Stimulated activated CD4-positive, alpha-beta T cell treated with anti-CD3 and anti-CD28 coated beads, Interleukin-1b, Interleukin-23, amount 100 ng/mL, for 4 hours (primary cell): ENCODE data around the gene TP53AIP1.

Source experiments
- DNase-seq, 2 donors: peaks; one replicate each; pipeline ENCODE4 v3.0.0-alpha.2; 2020; ENCODE audit warnings: low read depth in 2 of 2

Gene TP53AIP1, protein sequence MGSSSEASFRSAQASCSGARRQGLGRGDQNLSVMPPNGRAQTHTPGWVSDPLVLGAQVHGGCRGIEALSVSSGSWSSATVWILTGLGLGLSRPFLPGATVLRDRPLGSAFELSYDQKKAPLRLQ

DNA sequence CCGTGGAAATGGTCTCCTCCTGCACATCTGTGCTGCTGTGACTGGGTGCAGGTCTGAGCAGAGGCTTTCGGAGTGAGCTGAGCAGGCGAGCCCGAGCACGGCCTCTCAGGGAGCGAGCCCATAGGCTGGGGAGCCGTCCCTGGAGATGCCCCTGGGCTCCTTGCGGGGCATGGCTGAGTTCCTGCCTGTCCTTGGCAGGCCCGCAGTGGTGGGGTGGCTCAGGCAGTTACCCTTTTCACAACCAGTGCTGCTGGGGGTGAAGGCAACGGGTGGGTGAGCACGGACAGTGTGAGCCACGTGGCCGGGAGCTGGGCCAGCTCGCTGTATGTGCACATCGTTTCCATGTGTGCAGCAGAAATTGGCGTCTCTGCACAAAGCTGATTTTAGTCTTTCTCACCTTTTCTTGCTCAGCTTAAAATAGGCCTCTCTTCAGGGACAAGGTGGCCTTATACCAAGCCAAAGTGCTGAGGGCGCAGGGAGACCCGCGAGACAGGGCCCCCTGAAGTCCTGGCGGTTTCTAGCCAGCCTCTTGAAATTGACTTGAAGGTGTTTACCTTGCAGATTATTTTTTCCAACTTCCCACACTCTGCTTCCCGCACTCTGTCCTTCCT lies at the start of gene TP53AIP1:
Gene TP53AIP1, minus strand, starts transcription at position 55 of the 611 bp plus-strand sequence. CDS start 5,053 bp downstream, outside the sequence.
- no peak for DNase-seq

DNA sequence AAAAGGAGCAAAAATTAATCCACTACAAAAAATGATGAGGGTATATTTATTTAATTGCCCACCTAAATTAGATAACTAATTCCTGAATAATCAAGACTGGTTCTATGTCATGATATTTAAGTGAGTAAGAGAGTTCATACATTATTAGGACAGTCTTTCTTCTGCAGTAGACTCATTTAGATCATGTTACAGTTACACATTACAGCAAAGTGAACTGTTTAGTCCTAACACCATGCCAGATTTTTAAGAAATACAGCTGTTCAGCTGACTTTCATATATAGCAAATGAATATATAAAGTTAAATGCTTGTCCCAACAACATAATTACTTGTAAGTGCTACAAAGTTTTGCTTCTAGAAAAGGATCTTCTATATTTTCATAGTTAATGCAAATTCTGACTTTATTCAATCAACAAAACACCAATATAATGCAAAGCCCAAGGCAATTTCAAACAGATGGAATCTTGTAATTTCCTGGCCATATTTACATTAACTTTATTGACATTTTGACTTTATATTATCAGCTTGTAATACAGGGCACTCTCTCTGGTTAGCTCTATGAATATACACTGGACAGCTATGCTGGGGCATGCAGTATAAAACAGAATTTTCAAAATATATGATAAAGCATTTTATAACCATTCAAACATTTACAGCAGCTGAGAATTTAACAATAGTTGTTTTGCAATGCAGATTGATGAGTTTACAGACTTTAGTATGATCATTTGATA lies 45.7 kb upstream of the TP53AIP1 start:
- DNase-seq: no peak

DNA sequence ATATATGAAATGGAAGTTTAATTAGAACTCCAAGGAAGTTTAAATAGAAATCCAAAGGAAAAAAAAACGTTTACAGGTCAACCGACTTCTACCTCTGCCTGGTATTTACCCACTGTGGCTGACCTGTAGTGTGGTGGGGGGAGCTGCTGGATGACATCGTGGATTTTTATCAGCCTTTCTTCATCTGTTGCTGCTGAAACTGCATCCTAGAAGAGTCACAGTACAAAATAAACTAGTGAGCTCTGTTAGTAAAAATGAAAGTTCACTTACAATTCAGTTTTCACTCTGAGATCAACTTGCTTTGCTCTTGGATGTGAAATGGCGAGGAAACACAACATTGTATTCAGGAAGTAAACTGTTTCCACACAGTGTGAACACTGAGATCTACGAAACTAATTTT lies 43.2 kb upstream of the TP53AIP1 start:
- no peak for DNase-seq

DNA sequence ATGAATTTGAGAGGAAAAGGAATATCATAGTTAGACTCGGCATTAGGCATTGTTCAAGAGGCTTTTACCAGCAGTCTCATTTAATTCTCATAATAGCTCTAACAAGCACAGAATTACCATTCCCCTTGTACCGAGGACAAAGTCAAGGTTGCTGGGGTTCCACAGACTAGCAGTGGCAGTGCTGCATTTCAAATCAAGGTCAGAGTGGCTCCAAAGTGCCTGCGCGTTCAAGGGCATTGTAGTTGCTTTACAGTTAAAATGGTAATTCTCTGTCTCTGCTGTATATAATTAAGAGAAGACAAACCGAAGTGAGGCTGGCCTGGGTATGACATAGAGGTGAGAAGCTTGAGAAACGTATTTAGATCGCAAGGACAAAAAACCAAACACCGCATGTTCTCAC lies 40.4 kb upstream of the TP53AIP1 start:
- no peak for DNase-seq

DNA sequence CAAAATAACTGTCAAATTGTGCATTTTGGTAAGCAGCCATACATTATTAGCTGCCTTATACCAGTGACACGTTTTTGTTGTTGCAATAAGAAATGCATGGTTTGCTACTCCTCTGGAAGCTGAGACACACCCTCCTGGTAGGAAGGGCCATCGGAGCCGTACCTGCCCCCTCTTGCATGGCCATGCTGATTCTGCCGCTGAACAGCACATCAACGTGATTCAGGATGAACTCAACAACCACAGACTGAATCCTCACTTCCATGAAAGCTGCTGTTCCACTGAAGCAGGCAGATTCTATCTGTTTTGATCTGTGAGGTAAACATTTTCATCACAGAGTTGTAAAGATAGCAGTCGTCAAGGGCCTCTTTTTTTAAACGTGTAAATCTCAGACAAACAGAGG lies 38.6 kb upstream of the TP53AIP1 start:
- no peak for DNase-seq

DNA sequence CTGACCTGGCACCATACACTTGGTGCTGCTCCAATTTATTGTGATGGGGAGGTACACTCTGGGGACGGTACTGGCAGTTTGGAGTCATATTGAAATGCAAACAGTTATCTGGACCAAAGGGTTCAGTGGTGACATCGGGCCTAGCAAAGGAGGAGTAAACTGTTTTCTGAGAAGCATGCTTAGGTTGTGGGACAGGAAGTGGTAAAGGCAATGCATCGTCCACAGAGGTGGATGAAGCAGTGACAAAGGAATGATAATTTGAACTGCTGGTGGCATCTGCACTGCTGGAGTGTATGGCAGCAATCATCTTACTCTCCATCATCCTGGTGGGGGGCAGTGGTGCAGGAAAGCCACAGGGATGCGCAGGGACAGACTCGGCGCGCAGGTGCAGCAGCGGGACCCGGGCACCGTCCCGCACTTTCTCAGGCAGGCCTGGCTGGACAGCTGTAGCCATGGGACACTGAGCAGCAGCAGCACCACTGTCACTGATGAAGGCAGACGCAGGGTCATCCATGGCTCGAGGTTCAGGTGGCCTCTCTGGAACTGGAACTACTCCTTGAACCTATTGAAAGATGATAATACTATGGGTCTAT lies 28.0 kb upstream of the TP53AIP1 start:
- DNase-seq: no peak

DNA sequence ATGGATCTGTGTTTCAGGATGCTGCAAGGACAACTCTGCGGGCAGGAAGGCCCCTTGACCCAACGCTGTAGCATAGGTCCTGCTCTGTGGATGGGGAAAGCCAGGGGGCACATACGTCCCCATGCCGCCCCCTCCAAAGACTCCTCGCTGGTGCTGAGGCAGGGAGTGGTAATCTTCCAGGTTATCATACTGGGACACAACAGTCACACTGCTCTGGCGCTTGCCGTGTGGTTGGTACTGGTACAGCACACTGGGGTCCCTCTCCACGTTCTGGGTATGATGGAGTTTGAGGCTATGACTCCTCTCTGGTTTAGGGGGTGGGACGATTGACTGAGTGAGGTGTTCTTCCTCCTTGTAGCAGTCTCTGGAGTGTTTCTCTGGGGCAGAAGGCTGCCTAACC lies 26.2 kb upstream of the TP53AIP1 start:
- DNase-seq: no peak

DNA sequence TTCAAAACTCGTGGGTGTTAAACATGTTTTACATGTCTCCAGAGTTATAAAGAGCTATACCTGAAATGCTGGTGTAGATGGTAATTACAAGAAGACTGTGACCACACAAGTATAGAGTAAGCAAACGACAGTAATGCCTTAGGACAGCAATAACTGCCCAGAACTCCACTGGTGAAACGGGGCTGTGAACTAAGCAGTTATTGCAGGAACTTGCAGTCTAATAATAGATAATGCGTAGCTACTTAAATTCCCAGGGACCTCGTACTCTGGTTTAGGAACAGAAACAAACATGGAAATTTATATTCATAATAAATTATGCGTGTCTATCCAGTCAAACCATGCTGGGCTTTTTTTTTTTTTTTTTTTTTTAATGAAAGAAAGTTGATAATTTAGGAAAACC lies 24.9 kb upstream of the TP53AIP1 start:
- no peak for DNase-seq

DNA sequence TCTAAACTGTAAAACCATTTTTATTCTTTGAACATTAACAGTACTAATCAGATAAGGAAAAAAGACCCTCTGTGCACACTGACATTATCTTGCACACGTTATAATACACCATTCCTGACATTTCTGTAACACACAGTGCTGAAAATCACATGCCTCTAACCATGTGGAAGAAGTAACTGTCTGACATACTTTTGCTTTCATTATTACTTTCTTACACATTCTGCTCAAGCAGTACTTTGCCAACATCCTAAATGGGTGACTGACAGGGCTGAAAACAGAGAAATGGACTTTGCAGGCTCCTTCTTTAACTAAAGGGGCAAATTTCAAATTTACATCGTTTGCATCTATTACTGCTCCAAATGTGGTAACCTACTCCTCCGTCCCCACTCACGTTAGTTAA lies 22.8 kb upstream of the TP53AIP1 start:
- DNase-seq: no peak

DNA sequence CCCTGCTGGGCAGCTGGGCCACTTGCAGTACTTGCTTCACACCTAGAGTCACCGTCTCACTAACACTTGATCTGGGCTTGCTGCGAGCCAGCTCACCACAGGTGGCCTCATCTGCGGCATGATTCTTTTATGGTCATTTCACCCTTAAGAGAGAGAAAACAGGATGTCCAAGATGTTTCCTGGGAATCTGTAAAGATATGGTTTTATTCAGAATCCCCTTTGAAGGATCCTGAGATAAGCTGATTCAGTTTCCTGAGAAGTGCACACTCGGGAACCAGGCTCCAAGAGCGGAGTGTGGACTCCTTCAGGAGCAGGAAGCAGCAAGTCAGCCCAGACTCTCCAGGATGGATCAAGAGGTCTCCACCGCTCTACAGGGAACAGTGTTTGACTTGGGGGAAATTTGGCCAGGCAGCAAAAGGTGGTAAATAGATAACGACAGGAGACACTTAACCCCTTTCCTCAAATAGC lies 21.8 kb upstream of the TP53AIP1 start:
- no peak for DNase-seq

DNA sequence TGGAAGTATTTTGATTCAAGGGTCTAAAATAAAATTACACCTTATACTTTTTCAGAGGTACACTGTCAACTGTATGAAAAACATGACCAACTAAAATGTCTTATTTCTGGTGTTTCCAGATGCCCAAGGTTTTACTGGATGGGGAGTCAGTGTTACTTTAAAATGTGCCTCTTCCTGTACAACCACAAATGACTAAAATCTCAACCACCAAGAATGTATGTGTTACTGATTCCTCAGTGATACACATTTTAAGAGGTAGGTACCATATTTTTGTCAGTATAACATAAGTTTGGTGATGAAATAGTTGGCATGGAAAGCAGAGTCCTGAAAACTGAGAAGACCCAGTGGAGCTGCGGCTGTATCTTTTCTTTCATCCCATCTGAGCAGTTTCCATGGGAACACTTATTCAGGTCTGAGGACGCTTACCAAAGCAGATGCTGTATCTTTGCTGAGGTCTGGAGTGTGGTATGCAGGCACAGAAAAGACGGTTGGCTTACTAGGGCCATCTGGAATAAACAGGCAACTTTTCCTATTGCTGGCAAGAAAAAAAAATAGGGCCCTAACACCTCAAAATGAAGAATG lies 21.2 kb upstream of the TP53AIP1 start:
- DNase-seq: no peak

DNA sequence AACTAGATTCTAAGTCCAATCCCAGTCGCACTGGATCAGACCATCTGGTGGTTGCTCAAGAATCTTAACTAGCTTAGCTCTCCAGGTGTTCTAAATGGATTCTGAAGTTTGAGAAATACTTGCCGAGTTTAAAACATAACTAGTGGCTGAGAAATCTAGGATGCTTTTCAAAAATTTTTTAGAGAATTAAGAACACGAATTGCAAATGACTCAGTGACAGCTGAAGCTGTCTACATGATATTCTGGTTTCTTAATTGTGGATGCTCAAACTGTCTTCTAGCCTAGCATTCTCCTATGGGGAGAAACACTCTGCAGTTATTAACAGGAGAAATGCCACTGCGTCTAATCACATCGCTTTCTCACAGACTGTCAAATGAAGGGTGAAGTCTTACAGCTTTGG lies 20.2 kb upstream of the TP53AIP1 start:
- DNase-seq: no peak

DNA sequence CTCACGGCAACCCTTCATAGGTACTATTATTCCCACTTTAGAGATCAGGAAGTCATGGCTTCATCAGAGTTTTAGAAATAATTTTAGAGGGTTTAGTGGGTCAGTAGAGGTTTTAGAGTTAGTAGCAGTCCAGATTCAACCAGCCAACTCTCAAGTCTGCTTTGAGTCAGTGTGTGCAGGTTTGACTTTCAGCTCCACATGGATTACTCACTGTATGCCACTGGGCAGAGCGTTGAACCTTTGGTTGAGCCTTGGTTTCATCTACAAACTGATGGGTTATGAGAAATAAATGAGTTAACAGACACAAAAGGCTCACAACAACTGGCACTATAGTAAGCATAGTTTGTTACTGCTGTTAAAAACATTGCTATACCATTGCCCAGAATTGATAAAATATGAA lies 19.0 kb upstream of the TP53AIP1 start:
- DNase-seq: no peak

DNA sequence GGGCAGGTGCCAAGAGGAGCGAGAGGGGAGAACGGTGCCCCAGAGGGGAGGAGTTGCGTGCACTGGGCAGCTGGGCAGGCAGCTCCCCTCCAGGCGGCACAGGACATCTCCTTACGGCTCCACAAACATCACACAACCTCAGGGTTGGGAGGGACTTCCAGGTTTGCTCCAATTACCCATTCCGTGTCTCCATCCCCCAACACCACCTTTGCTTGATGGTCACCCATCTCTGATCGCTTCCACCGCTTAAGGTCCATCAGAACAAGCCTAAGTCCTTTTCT lies 14.5 kb upstream of the TP53AIP1 start:
- DNase-seq: no peak

DNA sequence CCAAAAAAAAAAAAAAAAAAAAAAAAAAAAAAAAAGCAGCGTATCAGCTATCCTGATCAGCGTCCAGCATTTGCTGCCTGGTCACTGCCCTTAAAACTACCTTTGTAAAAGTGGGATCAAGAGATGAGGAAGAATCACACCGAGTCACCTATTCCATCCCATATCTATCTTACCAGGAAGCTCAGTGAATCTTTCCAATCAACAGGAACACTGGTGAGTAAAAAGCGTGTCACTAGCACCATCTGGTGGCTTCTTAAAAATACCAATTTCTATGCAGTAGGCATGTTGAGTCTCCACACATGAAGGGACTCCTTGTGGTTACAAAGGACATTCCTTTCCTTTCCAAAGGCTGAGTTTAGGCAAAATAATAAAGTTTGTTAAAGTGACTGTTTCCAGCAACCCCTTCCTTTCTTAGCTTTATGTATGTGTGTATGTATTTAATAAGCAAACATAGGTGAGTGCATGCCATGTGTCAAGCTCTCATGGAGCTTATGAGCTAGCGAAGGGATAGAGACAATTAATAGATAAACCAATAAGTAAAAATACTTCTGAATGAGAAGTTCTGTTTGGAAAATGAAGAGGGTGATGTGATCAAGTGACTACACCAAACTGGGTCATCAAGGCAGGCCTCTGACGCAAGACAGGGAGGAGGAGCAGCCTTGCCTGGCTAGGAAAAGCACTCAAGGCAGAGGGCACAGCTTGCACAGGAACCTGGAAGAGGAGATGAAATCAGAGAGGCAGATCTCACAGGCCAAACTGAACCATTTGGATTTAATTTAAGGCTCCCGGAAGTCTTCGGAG lies 13.9 kb upstream of the TP53AIP1 start:
- DNase-seq: peak in 1 of 2 donors; percentile 6

DNA sequence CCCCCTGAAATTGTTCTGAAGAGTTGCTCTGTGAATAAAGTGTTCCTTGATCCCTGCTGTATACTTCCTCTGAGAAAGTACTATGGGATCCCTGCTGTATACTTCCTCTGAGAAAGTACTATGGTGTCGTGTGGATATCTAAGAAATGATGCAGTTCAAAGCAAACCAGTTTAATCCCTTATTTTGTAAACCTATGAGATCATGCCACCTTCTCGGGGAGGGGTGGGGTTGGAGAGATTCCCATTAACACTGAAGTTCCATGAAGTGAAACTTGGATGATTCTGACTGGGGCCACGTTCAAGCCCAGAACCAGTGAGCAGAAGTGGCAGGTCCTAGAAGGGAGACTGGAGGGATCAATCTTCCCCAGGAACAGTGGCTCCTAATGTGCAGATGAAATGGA lies 13.0 kb upstream of the TP53AIP1 start:
- no peak for DNase-seq

DNA sequence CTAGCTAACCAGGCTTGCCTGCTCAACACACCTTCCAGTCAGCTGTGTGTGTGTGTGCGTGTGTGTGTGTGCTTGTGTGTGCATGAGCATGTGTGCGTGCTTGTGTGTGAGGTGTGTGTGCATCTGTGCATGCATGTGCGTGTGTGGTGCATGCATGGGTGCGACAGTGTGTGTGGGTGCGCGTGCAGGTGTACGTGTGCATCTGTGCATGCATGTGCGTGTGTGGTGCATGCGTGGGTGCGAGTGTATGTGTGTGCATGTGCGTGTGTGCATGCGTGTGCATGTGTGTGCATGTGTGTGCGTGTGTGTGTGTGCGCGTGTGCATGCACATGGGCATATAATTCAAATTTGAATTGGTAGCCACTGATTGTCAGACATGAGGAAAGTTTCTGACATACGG lies 10.5 kb upstream of the TP53AIP1 start:
- no peak for DNase-seq

DNA sequence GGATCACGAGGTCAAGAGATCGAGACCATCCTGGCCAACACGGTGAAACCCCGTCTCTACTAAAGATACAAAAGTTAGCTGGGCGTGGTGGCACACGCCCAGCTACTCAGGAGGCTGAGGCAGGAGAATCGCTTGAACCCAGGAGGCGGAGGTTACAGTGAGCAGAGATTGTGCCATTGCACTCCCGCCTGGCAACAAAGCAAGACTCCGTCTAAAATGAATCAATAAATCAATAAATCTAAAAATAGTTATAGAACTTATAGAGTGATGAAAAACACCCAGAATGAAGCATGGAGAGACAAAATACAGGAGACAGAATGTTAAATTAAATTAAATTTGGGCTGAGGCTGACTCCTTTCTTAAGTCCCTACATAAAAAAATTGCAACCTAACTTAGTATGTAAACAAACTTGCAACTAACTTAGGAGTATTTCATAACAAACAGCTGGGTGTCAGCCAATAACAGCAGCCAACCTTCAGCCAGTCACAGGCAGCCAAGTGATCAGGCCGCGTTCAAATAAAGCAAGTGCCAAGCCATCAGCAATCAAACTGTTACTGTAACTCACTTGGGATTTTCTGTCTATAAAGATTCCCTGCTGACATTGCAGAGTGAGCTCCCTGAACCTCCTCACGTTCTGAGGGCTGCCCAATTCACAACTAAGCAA lies 7.3 kb upstream of the TP53AIP1 start:
- DNase-seq: no peak

DNA sequence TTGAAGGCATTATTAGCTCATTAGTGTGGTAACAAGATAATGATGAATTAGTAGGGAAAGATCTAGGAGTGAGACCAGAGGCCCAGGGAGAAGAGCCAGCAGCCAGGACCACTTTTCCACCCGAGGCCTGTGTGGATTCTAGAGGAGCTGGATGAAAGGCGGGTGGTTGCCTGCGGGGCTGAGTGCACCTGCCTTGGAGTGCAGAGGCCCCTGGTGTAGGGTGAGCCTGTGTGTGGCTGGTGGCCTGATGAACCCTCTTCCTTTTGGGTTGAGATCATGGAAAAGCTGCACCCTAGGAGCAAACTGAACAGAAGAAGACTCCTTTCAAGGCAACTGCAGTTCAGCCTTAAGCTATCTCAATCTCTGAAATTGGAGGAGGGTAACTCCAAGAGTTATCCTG lies 5.9 kb upstream of the TP53AIP1 start:
- no peak for DNase-seq

DNA sequence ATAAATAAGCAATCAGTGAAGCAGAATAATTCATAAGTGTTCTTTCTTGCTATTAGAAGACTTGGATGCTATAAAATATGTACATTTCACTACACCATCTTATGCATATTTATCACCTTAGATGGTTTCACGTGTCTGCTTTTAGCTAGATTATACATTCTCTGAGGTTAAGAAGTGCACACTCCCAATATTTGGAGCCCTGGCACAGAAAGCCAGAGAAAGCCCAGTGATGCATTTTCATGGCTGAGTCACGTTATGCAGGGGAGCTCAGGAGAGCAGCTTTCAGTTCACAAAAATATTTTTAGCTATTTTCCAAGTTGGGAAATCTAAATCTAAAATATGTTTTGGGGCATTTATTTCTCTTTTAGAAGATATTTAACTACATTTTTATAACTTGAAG lies 5.1 kb upstream of the TP53AIP1 start:
- no peak for DNase-seq

DNA sequence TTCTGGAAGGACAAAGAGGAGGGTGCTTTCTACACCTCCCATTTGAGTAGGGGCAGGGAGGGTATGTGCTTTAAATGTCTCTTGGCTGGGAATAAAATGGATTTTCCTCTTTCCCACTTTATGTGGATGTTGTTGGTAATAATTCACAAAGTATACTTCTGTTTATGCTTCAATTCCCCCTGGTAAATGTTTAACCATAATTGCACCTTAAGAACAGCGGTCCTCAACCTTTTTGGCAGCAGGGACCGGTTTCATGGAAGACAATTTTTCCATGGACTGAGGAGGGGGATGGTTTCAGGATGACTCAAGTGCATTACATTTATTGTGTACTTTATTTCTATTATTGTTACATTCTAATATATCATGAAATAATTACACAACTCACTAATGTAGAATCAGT lies 4.0 kb upstream of the TP53AIP1 start:
- DNase-seq: no peak
